ENCODE measurements around the gene ATOH8.

Gene ATOH8

GRCh38 chr2:85802354-85803103, 48.7 kb downstream of the ATOH8 start:
- Histone ChIP-seq H3K27me3 (ENCODE audit: low read depth, low read length) (no peaks in the 10 kb centered on the region), H3K27ac (ENCODE audit: low read length) (no peak overlapping the region), H3K4me1 (ENCODE audit: control insufficient read depth in 1 of 2, insufficient read depth in 2 of 2, low read length in 2 of 2) (peaks cover 0 to under 1% of the 10 kb centered on the region in 2 donors), H3K36me3 (ENCODE audit: control insufficient read depth in 1 of 2, insufficient read depth in 2 of 2, low read length in 2 of 2) (no peaks in the 10 kb centered on the region), H3K9me3 (ENCODE audit: control insufficient read depth in 1 of 2, low read length in 2 of 2) (peaks cover 5 to 6% of the 10 kb centered on the region in 2 donors), H3K4me3 (ENCODE audit: low read depth in 1 of 2, low read length in 2 of 2) (no peak overlapping the region)

DNA sequence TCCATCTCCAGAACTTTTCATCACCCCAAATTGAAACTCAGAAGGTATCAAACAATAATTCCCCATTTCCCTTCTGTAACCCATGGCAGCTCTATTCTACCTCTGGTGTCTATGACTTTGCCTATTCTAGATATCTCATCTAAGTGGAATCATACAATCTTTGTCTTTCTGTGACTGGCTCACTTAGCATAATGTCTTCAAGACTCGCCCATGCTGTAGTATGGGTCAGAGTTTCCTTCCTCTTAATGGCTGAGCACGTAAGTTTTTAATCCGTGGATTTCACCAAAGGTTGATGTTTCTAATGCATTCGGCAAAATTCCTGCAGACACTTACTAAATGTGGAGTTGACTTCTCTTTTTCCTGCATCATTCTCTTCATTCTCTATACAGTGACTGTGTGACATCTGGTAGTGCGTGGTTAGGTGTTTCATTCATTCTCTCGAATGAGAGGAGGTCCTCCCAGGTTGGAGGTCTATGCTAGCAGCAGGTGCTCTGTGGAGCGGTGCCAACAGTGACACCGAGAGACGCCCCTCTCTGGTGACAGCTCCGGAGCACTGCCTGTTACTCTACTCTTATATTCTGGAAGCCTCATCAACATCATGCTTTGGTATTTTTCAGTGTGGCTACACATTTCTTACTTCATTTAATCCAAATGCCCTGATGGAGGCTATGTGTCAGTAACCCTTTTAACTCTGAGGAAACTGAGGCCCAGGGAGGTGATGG, 50.1 kb downstream of the ATOH8 start:
- Histone ChIP-seq H3K4me1 (ENCODE audit: control insufficient read depth in 1 of 2, insufficient read depth in 2 of 2, low read length in 2 of 2) (no peaks in the 10 kb centered on the region), H3K27me3 (ENCODE audit: low read depth, low read length) (no peaks in the 10 kb centered on the region), H3K4me3 (ENCODE audit: low read depth in 1 of 2, low read length in 2 of 2) (no peak overlapping the region), H3K27ac (ENCODE audit: low read length) (no peak overlapping the region), H3K9me3 (ENCODE audit: control insufficient read depth in 1 of 2, low read length in 2 of 2) (peaks cover 5 to 6% of the 10 kb centered on the region in 2 donors), H3K36me3 (ENCODE audit: control insufficient read depth in 1 of 2, insufficient read depth in 2 of 2, low read length in 2 of 2) (no peaks in the 10 kb centered on the region)

GRCh38 chr2:85804583-85804982, 50.8 kb downstream of the ATOH8 start:
- no peak overlapping the region for H3K27ac ChIP-seq (ENCODE audit: low read length)
- no peaks in the 10 kb centered on the region for H3K4me1 ChIP-seq (ENCODE audit: control insufficient read depth in 1 of 2, insufficient read depth in 2 of 2, low read length in 2 of 2)
- H3K36me3 ChIP-seq (ENCODE audit: control insufficient read depth in 1 of 2, insufficient read depth in 2 of 2, low read length in 2 of 2): no peaks in the 10 kb centered on the region
- no peaks in the 10 kb centered on the region for H3K27me3 ChIP-seq (ENCODE audit: low read depth, low read length)
- peaks cover 5 to 6% of the 10 kb centered on the region in 2 donors for H3K9me3 ChIP-seq (ENCODE audit: control insufficient read depth in 1 of 2, low read length in 2 of 2)
- H3K4me3 ChIP-seq (ENCODE audit: low read depth in 1 of 2, low read length in 2 of 2): no peak overlapping the region

DNA sequence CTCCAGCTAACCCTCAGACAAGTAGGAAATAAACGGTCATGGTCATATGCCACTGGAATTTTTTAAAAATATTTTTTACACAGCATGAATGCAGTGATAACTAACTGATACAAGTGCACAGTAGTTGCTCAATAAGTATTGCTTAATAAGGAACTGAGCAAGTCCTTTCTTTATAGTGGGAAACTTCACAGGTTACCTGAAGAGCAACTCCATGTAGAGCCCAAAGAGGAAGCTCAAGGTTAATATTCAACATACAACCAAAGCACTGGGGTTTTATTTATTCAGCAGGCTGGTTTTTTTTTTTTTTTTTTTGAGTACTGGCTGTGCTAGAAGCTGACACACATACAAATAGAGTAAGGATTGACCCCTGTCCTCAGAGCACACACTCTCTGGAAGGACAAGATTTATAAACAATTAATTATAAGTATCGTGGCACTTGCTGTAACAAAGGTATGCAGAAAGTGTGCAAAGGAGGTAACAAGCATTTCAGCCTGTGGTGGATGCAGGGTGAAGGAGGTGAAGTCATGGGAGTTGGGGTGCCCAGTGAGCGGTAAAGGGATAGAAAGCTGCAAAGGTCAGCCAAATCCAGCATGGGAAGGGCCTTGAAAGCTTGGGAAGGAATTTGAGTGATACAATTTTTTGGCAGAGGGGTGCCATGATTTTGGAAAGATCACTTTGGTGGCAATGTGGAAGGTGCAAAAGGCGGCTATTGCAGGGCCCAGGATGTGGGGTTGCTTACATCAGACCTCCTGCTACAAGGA, 52.7 kb downstream of the ATOH8 start:
- H3K4me1 ChIP-seq (ENCODE audit: control insufficient read depth in 1 of 2, insufficient read depth in 2 of 2, low read length in 2 of 2): peaks cover 0 to 7% of the 10 kb centered on the region in 2 donors
- no peaks in the 10 kb centered on the region for H3K9me3 ChIP-seq (ENCODE audit: control insufficient read depth in 1 of 2, low read length in 2 of 2)
- no peak overlapping the region for H3K27ac ChIP-seq (ENCODE audit: low read length)
- no peaks in the 10 kb centered on the region for H3K36me3 ChIP-seq (ENCODE audit: control insufficient read depth in 1 of 2, insufficient read depth in 2 of 2, low read length in 2 of 2)
- no peaks in the 10 kb centered on the region for H3K27me3 ChIP-seq (ENCODE audit: low read depth, low read length)
- no peak overlapping the region for H3K4me3 ChIP-seq (ENCODE audit: low read depth in 1 of 2, low read length in 2 of 2)

GRCh38 chr2:85807756-85808155, 54.0 kb downstream of the ATOH8 start:
- Histone ChIP-seq H3K9me3 (ENCODE audit: control insufficient read depth in 1 of 2, low read length in 2 of 2) (no peaks in the 10 kb centered on the region), H3K4me1 (ENCODE audit: control insufficient read depth in 1 of 2, insufficient read depth in 2 of 2, low read length in 2 of 2) (peaks cover 0 to 10% of the 10 kb centered on the region in 2 donors)

GRCh38 chr2:85810371-85811179, 56.8 kb downstream of the ATOH8 start:
- Histone ChIP-seq H3K9me3 (ENCODE audit: control insufficient read depth in 1 of 2, low read length in 2 of 2) (no peaks in the 10 kb centered on the region), H3K4me3 (ENCODE audit: low read depth in 1 of 2, low read length in 2 of 2) (no peak overlapping the region), H3K27me3 (ENCODE audit: low read depth, low read length) (no peaks in the 10 kb centered on the region), H3K36me3 (ENCODE audit: control insufficient read depth in 1 of 2, insufficient read depth in 2 of 2, low read length in 2 of 2) (no peaks in the 10 kb centered on the region), H3K27ac (ENCODE audit: low read length) (no peak overlapping the region), H3K4me1 (ENCODE audit: control insufficient read depth in 1 of 2, insufficient read depth in 2 of 2, low read length in 2 of 2) (peaks cover 0 to 15% of the 10 kb centered on the region in 2 donors)

More at GRCh38 chr2:85807756-85808155, 54.0 kb downstream of the ATOH8 start:
- Histone ChIP-seq H3K27me3 (ENCODE audit: low read depth, low read length) (no peaks in the 10 kb centered on the region), H3K36me3 (ENCODE audit: control insufficient read depth in 1 of 2, insufficient read depth in 2 of 2, low read length in 2 of 2) (no peaks in the 10 kb centered on the region), H3K4me3 (ENCODE audit: low read depth in 1 of 2, low read length in 2 of 2) (no peak overlapping the region), H3K27ac (ENCODE audit: low read length) (no peak overlapping the region)

- Histone ChIP-seq H3K4me3 (ENCODE audit: low read depth in 1 of 2, low read length in 2 of 2) (no peak overlapping the region), H3K36me3 (ENCODE audit: control insufficient read depth in 1 of 2, insufficient read depth in 2 of 2, low read length in 2 of 2) (no peaks in the 10 kb centered on the region), H3K27me3 (ENCODE audit: low read depth, low read length) (no peaks in the 10 kb centered on the region), H3K27ac (ENCODE audit: low read length) (no peak overlapping the region), H3K9me3 (ENCODE audit: control insufficient read depth in 1 of 2, low read length in 2 of 2) (no peaks in the 10 kb centered on the region), H3K4me1 (ENCODE audit: control insufficient read depth in 1 of 2, insufficient read depth in 2 of 2, low read length in 2 of 2) (peaks cover 0 to 15% of the 10 kb centered on the region in 2 donors)
Measured at GRCh38 chr2:85811180-85812093, 57.6 kb downstream of the ATOH8 start.

- no peaks in the 10 kb centered on the region for H3K9me3 ChIP-seq (ENCODE audit: control insufficient read depth in 1 of 2, low read length in 2 of 2)
- H3K36me3 ChIP-seq (ENCODE audit: control insufficient read depth in 1 of 2, insufficient read depth in 2 of 2, low read length in 2 of 2): no peaks in the 10 kb centered on the region
- H3K27ac ChIP-seq (ENCODE audit: low read length): no peak overlapping the region
Measured at GRCh38 chr2:85812094-85812735, 58.4 kb downstream of the ATOH8 start.

DNA sequence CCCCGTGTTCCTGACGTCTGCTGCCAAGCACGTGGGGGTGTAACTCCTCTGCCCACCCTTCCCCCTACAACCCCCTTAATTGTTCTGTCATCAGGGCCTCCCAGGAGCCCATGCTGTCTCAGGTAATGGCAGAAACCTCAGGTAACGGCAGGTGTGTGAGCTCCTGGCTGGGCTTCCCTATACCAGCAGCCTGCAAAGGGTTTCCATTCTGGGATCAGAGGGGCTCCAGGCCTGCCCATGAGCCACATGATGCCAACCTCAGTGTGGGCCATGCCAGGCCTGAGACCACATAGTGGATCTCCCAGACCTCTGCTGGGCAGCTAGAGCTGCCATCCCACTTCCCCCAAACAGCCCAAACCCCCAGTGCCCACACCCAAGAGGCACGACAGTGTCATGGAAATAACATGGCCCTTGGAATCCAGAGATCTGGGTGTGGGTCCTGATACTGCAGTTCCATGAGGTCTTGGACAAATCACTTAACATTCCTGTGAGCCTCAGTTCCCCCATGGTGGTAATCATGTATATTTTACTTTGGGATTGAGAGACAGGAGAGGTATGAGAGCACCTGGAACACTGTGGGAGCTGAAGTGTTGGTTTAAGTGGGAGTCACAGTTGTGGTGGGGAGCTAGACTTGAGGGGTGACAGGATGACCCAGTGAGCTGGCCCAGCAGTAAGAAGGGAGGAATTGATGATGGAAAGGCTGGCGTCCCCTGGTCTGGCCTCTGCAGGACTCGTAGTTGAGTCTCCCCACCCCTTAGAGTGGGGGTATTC, 59.6 kb downstream of the ATOH8 start:
- Histone ChIP-seq H3K4me1 (ENCODE audit: control insufficient read depth in 1 of 2, insufficient read depth in 2 of 2, low read length in 2 of 2) (peaks cover 0 to 15% of the 10 kb centered on the region in 2 donors), H3K4me3 (ENCODE audit: low read depth in 1 of 2, low read length in 2 of 2) (no peak overlapping the region), H3K9me3 (ENCODE audit: control insufficient read depth in 1 of 2, low read length in 2 of 2) (no peaks in the 10 kb centered on the region), H3K27ac (ENCODE audit: low read length) (no peak overlapping the region), H3K27me3 (ENCODE audit: low read depth, low read length) (no peaks in the 10 kb centered on the region), H3K36me3 (ENCODE audit: control insufficient read depth in 1 of 2, insufficient read depth in 2 of 2, low read length in 2 of 2) (no peaks in the 10 kb centered on the region)

More at GRCh38 chr2:85812094-85812735, 58.4 kb downstream of the ATOH8 start:
- no peak overlapping the region for H3K4me3 ChIP-seq (ENCODE audit: low read depth in 1 of 2, low read length in 2 of 2)
- H3K4me1 ChIP-seq (ENCODE audit: control insufficient read depth in 1 of 2, insufficient read depth in 2 of 2, low read length in 2 of 2): peaks cover 0 to 15% of the 10 kb centered on the region in 2 donors
- no peaks in the 10 kb centered on the region for H3K27me3 ChIP-seq (ENCODE audit: low read depth, low read length)

Measured in muscle layer of duodenum (tissue), 2 donors.